MM.1S (cell line): ENCODE data around the gene NME4.
"Not testable (repeated sequence)": the region's sequence is repeated elsewhere in the genome, so short reads cannot be mapped to it uniquely, and the experiment has no call there.

Source experiments
- DNase-seq: peaks from one replicate; pipeline ENCODE4 v3.0.0-alpha.2; 2015
- H2AFZ ChIP-seq: fragments of 300-600 bp; sonication (generic); 2 replicates; pipeline ENCODE4 v1.6.0; 2016; ENCODE audit warnings: antibody characterized with exemption, low read length
- H3F3A ChIP-seq: fragments of 300-600 bp; sonication (generic); 2 replicates; pipeline ENCODE4 v1.6.1; 2016; ENCODE audit warnings: mild to moderate bottlenecking, antibody characterized with exemption, low read length, moderate library complexity, mixed read lengths; ENCODE audit not compliant: insufficient read depth
- H3K27ac ChIP-seq: fragments of 300-600 bp; sonication (generic); 2 replicates; pipeline ENCODE4 v1.5.1; 2016; ENCODE audit warnings: mild to moderate bottlenecking, low read length
- H3K27me3 ChIP-seq: fragments of 300-600 bp; sonication (generic); replicated peaks from 2 replicates; pipeline ENCODE4 v1.6.0; 2016; ENCODE audit warnings: low read length; ENCODE audit not compliant: insufficient read depth
- H3K36me3 ChIP-seq: fragments of 300-600 bp; sonication (generic); replicated peaks from 2 replicates; pipeline ENCODE4 v1.6.1; 2016; ENCODE audit warnings: mild to moderate bottlenecking, low read length, mixed read lengths; ENCODE audit not compliant: insufficient read depth
- H3K4me1 ChIP-seq: fragments of 300-600 bp; sonication (generic); 2 replicates; pipeline ENCODE4 v1.6.1; 2016; ENCODE audit warnings: low read length, mixed read lengths
- H3K4me2 ChIP-seq: fragments of 300-600 bp; sonication (generic); 2 replicates; pipeline ENCODE4 v1.6.0; 2016; ENCODE audit warnings: low read depth, low read length
- H3K4me3 ChIP-seq: fragments of 300-600 bp; sonication (generic); 2 replicates; pipeline ENCODE4 v1.5.1; 2016; ENCODE audit warnings: low read length, mixed read lengths
- H3K79me2 ChIP-seq: fragments of 300-600 bp; sonication (generic); 2 replicates; pipeline ENCODE4 v1.6.1; 2016; ENCODE audit warnings: mixed run types, low read length, mixed read lengths
- H3K9ac ChIP-seq: fragments of 300-600 bp; sonication (generic); 2 replicates; pipeline ENCODE4 v1.6.1; 2016; ENCODE audit warnings: low read length, mixed read lengths
- H3K9me2 ChIP-seq: fragments of 300-600 bp; sonication (generic); replicated peaks from 2 replicates; pipeline ENCODE4 v1.6.1; 2016; ENCODE audit warnings: mild to moderate bottlenecking, low read length, mixed read lengths; ENCODE audit not compliant: insufficient read depth
- H3K9me3 ChIP-seq: fragments of 300-600 bp; sonication (generic); replicated peaks from 2 replicates; pipeline ENCODE4 v1.6.1; 2016; ENCODE audit warnings: mild to moderate bottlenecking, low read length, mixed read lengths; ENCODE audit not compliant: insufficient read depth
- H4K20me1 ChIP-seq: fragments of 300-600 bp; sonication (generic); 2 replicates; pipeline ENCODE4 v1.6.1; 2016; ENCODE audit warnings: mild to moderate bottlenecking, low read length, moderate library complexity, mixed read lengths; ENCODE audit not compliant: insufficient read depth
- CTCF ChIP-seq: fragments of 300-600 bp; sonication (generic); IDR thresholded peaks from 2 replicates; pipeline ENCODE4 v1.5.1; 2016; ENCODE audit warnings: antibody characterized with exemption, low read length, mixed read lengths
- EZH2 ChIP-seq: fragments of 300-600 bp; sonication (generic); optimal IDR thresholded peaks from 2 replicates; pipeline ENCODE3; 2017; ENCODE audit warnings: low read depth, mild to moderate bottlenecking, antibody characterized with exemption, low read length, mixed read lengths
- EZH2phosphoT487 ChIP-seq: fragments of 300-600 bp; sonication (generic); IDR thresholded peaks from 2 replicates; pipeline ENCODE4 v1.6.1; 2018; ENCODE audit warnings: antibody characterized with exemption, low read length

NME4 gene

GRCh38 chr16:383326-384051 is 13.5 kb upstream of the NME4 start:
- H3K9ac ChIP-seq: no peak overlapping the region
- H3F3A ChIP-seq: peaks cover 13% of the 10 kb centered on the region
- peak overlapping the region; percentile 100; the same call in 1 of the 2 replicates for H3K4me2 ChIP-seq
- no peaks in the 10 kb centered on the region for H3K27me3 ChIP-seq
- H3K9me2 ChIP-seq: no peaks in the 10 kb centered on the region
- peaks cover 16% of the 10 kb centered on the region for H3K4me1 ChIP-seq
- DNase-seq: no peak
- no peaks in the 10 kb centered on the region for H3K36me3 ChIP-seq
- H3K27ac ChIP-seq: no peak overlapping the region
- no peaks in the 10 kb centered on the region for H4K20me1 ChIP-seq
- H3K79me2 ChIP-seq: peaks cover 29% of the 10 kb centered on the region
- no peak overlapping the region for H2AFZ ChIP-seq
- H3K4me3 ChIP-seq: no peak overlapping the region
- TF ChIP-seq CTCF: no peak
- TF ChIP-seq EZH2phosphoT487: no peak
- no peak for TF ChIP-seq EZH2
- H3K9me3 ChIP-seq: no peaks in the 10 kb centered on the region

GRCh38 chr16:386641-387156 is 10.3 kb upstream of the NME4 start:
- H3K9ac ChIP-seq: peak overlapping the region; percentile 21; the same call in 1 of the 2 replicates
- H2AFZ ChIP-seq: peak overlapping the region; percentile 27
- no peak overlapping the region for H3K4me3 ChIP-seq
- peaks cover 3% of the 10 kb centered on the region; the same call in 1 of the 2 replicates for H3K79me2 ChIP-seq
- H4K20me1 ChIP-seq: no peaks in the 10 kb centered on the region
- no peaks in the 10 kb centered on the region for H3K27me3 ChIP-seq
- H3F3A ChIP-seq: peaks cover 13% of the 10 kb centered on the region
- peaks cover 17% of the 10 kb centered on the region for H3K4me1 ChIP-seq
- H3K27ac ChIP-seq: peak overlapping the region; percentile 63; the same call in 1 of the 2 replicates
- no peaks in the 10 kb centered on the region for H3K36me3 ChIP-seq
- peak; percentile 59 for DNase-seq
- H3K9me3 ChIP-seq: no peaks in the 10 kb centered on the region
- peak overlapping the region; percentile 71; the same call in 1 of the 2 replicates for H3K4me2 ChIP-seq
- H3K9me2 ChIP-seq: no peaks in the 10 kb centered on the region
- TF ChIP-seq EZH2phosphoT487 (no peak), CTCF (no peak), EZH2 (no peak)

- H3K79me2 ChIP-seq, H3K36me3 ChIP-seq, H3K9me3 ChIP-seq, H3K4me2 ChIP-seq, H3K27me3 ChIP-seq, H3K9ac ChIP-seq, H3K4me3 ChIP-seq, H4K20me1 ChIP-seq, H2AFZ ChIP-seq, H3K27ac ChIP-seq, H3K9me2 ChIP-seq, DNase-seq: not testable (repeated sequence)
- Histone ChIP-seq H3F3A (peaks cover 18% of the 10 kb centered on the region), H3K4me1 (peaks cover 22% of the 10 kb centered on the region)
These were observed 9.0 kb upstream of the NME4 start for GRCh38 chr16:387761-388666.
